ENCODE measurements around the gene ZDHHC8. TPM values are rescaled to one million over a fixed set of nuclear protein-coding genes. Genes with fewer than 3 reads are reported as not detected.

ZDHHC8 gene
- total RNA-seq, 4 donors from 2014 or later, result 26.0 to 64.2 (median 34.9) TPM

DNA sequence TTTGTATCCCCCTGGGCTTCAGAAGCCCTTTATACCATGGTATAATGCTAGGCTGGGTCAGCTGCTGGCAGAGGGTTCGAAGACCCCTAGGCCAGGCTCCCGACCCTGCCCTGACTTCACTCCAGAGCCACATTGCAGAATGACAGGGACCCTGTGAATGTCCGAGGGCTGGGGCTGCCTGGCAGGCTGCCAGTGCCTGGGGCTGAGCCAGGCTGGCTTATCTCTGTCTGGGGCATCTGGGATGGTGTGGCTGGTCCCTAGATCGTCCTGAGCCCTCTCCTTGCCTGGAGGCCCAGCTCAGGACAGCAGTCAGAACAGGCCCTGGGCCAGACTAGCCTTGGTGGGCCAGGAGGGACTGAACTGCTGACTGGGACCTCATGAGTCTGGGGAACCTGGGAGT, 3.7 kb downstream of the ZDHHC8 start:
- no peaks in the 10 kb centered on the region for H3K27me3 ChIP-seq
- no peak for TF ChIP-seq POLR2AphosphoS5 (IDR thresholded peaks at IDR 0.05)
- TF ChIP-seq POLR2A (IDR thresholded peaks at IDR 0.05), result no peak
- TF ChIP-seq, protein P1, sequence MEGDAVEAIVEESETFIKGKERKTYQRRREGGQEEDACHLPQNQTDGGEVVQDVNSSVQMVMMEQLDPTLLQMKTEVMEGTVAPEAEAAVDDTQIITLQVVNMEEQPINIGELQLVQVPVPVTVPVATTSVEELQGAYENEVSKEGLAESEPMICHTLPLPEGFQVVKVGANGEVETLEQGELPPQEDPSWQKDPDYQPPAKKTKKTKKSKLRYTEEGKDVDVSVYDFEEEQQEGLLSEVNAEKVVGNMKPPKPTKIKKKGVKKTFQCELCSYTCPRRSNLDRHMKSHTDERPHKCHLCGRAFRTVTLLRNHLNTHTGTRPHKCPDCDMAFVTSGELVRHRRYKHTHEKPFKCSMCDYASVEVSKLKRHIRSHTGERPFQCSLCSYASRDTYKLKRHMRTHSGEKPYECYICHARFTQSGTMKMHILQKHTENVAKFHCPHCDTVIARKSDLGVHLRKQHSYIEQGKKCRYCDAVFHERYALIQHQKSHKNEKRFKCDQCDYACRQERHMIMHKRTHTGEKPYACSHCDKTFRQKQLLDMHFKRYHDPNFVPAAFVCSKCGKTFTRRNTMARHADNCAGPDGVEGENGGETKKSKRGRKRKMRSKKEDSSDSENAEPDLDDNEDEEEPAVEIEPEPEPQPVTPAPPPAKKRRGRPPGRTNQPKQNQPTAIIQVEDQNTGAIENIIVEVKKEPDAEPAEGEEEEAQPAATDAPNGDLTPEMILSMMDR (IDR thresholded peaks at IDR 0.05), result no peak
- TF ChIP-seq EP300 (IDR thresholded peaks at IDR 0.05), result no peak
- DNase-seq (ENCODE audit: low spot score in 2 of 2), result no peak
- WGBS, result 47% methylated on average over 4 of the region's 4 CpGs
- no peaks in the 10 kb centered on the region for H3K9me3 ChIP-seq
- peaks cover 11% of the 10 kb centered on the region for H3K36me3 ChIP-seq
- no peak overlapping the region for H3K4me3 ChIP-seq
- H3K27ac ChIP-seq, result no peak overlapping the region
- H3K4me1 ChIP-seq, result peaks cover 69% of the 10 kb centered on the region

DNA sequence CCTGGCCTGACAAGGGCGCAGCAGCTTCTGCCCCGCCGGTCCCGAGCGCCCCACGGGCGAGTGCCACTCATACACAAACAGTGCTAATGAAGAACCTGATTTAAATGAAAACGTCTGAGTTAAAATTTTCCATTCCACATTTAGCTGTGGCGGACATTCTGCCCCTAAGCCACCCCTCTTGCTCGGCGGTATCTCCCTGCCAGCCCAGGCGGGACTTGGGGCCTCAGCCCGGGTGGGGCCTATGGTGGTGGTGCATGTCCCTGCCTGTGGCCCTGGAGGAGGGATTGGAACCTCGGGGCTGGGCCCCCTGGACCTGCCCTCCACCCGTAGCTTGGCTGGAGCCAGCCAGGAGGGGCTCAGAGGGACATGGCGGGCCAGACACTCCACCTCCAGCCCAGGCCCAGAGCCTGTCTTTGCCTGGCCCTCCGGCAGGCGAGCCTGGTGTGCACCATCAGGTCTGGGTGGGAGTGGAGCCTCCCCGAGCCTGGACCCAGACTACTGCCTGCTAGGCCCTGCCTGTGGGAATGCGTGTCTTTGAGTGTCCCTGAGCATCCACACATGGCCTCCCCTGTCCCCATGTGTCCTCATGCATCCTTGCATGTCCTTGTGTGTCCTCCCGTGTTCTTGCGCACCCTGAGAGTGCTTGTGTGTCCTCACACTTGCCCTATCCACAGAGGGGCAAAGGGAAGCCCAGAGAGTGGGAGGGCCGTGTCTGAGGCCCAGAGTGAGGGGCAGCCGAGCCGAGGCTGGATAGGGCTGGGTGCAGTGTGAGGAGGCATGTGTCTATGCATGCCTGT, 4.4 kb downstream of the ZDHHC8 start:
- peaks cover 19% of the 10 kb centered on the region for H3K36me3 ChIP-seq
- WGBS, result 53% methylated on average over 17 of the region's 25 CpGs
- H3K4me1 ChIP-seq, result peaks cover 61% of the 10 kb centered on the region
- TF ChIP-seq, protein P1 (IDR thresholded peaks at IDR 0.05), result no peak
- TF ChIP-seq EP300 (IDR thresholded peaks at IDR 0.05) (no peak), POLR2AphosphoS5 (IDR thresholded peaks at IDR 0.05) (no peak), POLR2A (IDR thresholded peaks at IDR 0.05) (no peak)
- DNase-seq (ENCODE audit: low spot score in 2 of 2), result no peak
- H3K4me3 ChIP-seq, result no peak overlapping the region
- H3K27me3 ChIP-seq, result no peaks in the 10 kb centered on the region
- no peaks in the 10 kb centered on the region for H3K9me3 ChIP-seq
- H3K27ac ChIP-seq, result no peak overlapping the region

DNA sequence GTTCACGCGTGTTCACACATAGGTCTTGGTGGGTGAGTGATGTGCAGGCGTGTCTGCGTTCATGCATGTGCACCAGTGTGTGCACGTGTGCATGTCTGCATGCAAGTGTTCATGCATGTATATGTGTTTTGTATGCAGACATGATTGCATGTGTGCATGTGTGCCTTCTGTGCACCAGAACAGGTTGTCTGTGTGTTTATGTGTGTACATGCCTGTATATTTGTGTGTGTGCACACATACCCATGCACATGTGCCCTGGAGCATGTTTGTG, 4.9 kb downstream of the ZDHHC8 start:
- Histone ChIP-seq H3K9me3 (no peaks in the 10 kb centered on the region), H3K27ac (no peak overlapping the region), H3K4me1 (peaks cover 59% of the 10 kb centered on the region), H3K27me3 (no peaks in the 10 kb centered on the region), H3K36me3 (peaks cover 22% of the 10 kb centered on the region), H3K4me3 (no peak overlapping the region)
- TF ChIP-seq POLR2AphosphoS5 (IDR thresholded peaks at IDR 0.05), result no peak
- TF ChIP-seq POLR2A (IDR thresholded peaks at IDR 0.05), result no peak
- no peak for TF ChIP-seq EP300 (IDR thresholded peaks at IDR 0.05)
- TF ChIP-seq, protein P1 (IDR thresholded peaks at IDR 0.05), result no peak
- 95% methylated on average over 5 of the region's 5 CpGs for WGBS
- no peak for DNase-seq (ENCODE audit: low spot score in 2 of 2)

DNA sequence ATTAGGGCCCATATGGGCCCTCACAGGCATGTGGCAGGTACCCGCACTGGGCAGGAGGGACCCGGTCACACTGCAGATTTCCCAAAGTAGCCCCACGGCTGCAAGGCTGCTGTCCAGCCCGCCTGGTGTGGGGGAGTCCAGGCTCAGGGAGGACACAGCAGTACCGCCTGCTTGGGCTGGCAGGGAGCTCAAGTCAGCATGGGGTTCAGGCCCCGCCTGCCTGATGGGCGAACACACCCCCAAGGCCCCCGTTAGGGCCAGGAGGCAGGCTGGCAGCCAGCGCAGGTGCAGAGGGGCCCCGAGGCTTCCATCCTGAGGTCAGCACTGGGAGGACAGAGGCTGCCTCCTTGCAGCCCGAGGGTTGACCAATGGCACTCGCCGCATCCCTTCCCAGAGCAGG, 5.5 kb downstream of the ZDHHC8 start:
- Histone ChIP-seq H3K4me3 (no peak overlapping the region), H3K27me3 (no peaks in the 10 kb centered on the region), H3K9me3 (no peaks in the 10 kb centered on the region), H3K27ac (no peak overlapping the region), H3K4me1 (peaks cover 58% of the 10 kb centered on the region), H3K36me3 (peaks cover 28% of the 10 kb centered on the region)
- 81% methylated on average over 7 of the region's 13 CpGs for WGBS
- DNase-seq (ENCODE audit: low spot score in 2 of 2), result no peak
- TF ChIP-seq POLR2A (IDR thresholded peaks at IDR 0.05), result no peak
- TF ChIP-seq EP300 (IDR thresholded peaks at IDR 0.05), result no peak
- TF ChIP-seq, protein P1 (IDR thresholded peaks at IDR 0.05), result no peak
- no peak for TF ChIP-seq POLR2AphosphoS5 (IDR thresholded peaks at IDR 0.05)

DNA sequence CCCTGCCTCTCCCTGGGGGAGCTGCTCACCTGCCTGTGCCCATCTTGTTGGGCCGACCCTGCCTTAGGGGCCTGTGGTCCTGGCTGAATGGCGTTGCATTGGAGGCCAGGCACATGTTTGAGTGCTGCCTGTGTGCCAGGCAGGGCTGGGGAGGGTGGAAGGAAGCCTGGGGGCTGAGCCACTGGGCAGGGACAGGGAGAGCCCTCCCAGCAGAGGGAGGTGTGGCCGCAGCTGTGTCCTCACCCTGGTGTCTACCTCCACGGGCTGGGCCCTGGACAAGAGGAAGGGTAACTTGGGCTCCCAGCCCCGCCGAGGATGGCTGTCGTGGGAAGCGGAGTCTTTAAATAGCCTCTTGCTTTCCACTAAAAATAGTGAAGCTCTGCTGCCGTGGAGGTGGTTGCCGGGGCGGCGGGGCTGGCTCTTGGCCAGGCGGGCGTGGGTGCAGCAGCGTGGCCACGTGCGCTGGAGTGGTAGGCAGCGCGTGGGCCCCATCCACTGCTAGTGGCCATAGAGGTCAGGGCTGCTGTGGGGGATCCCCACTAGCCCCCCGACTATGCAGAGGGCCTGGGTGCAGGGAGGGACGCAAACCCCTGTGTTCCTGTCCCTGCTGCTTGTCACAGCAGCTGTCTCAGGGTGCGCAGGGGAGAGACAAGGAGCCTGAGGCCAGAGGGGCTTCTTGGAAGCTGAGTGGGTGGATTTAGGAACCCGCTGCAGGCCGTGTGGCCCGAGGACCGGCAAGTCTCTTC, 6.2 kb downstream of the ZDHHC8 start:
- no peak for TF ChIP-seq POLR2AphosphoS5 (IDR thresholded peaks at IDR 0.05)
- H3K27me3 ChIP-seq, result no peaks in the 10 kb centered on the region
- no peak for DNase-seq (ENCODE audit: low spot score in 2 of 2)
- H3K9me3 ChIP-seq, result no peaks in the 10 kb centered on the region
- 37% methylated on average over 4 of the region's 26 CpGs for WGBS
- H3K27ac ChIP-seq, result no peak overlapping the region
- H3K4me1 ChIP-seq, result peaks cover 51% of the 10 kb centered on the region
- H3K4me3 ChIP-seq, result no peak overlapping the region
- H3K36me3 ChIP-seq, result peaks cover 34% of the 10 kb centered on the region
